ENCODE results near the gene TBCK. TPM values are rescaled to one million over a fixed set of nuclear protein-coding genes. Genes with fewer than 3 reads are reported as not detected.

The TBCK gene
- polyA plus RNA-seq, 1 experiment, result 36.3 TPM

DNA sequence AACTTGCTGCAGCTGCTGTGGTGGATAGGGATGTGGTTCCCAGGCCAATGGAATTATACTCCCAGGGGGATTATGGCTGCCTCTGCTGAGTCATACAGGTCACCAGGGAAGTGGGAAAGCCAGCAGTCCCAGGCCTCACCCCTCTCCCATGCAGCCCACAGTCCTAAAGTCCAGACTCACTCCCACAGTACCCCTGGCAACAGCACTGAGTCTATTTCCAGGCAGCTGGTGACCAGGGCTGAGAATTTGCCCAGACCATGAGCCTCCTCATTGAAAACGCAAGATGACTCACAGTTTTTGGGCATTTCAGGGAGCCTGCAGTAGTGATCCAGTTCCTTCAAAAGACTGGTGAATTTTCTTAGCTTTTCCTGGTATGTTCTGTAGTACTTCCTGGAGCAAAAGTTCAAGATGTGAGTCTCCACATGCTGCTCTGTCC is 283.1 kb downstream of the TBCK start:
- Histone ChIP-seq H3K4me3 (ENCODE audit: low read depth, low read length) (no peak overlapping the region), H3K36me3 (ENCODE audit: control insufficient read depth, insufficient read depth, low read length) (no peaks in the 10 kb centered on the region), H3K27me3 (ENCODE audit: control insufficient read depth, insufficient read depth, low read length) (no peaks in the 10 kb centered on the region)
- TF ChIP-seq CTCF (IDR thresholded peaks at IDR 0.05; ENCODE audit: insufficient read depth, low read depth, low read length), result no peak
- POLR2A ChIA-PET, result no interaction called here
- CTCF ChIA-PET, result no interaction called here
- DNase-seq (ENCODE audit: low read depth), result no peak

DNA sequence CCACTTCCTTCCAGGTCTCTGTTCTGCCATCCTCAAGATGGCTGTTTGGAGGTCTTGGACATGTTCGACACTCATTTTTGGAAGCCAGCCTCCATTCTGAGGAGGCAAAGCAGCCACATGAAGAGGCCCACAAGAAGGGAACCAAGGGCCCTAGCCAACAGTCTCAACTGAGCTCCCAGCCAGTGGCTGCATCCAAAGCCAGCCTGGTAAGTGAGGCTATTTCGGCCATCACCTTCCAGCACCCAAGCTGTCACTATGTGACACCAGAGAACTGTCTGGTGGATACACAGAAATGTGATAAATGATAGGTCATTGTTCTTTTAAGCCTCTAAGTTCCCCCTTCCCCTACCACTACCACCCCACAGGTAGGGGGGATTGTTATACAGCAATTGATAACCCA is 293.6 kb downstream of the TBCK start:
- POLR2A ChIA-PET, result no interaction called here
- Histone ChIP-seq H3K36me3 (ENCODE audit: control insufficient read depth, insufficient read depth, low read length) (no peaks in the 10 kb centered on the region), H3K4me3 (ENCODE audit: low read depth, low read length) (no peak overlapping the region), H3K27me3 (ENCODE audit: control insufficient read depth, insufficient read depth, low read length) (peaks cover 1% of the 10 kb centered on the region; the same call in 1 of the 2 replicates)
- no peak for DNase-seq (ENCODE audit: low read depth)
- CTCF ChIA-PET, result no interaction called here
- no peak for TF ChIP-seq CTCF (IDR thresholded peaks at IDR 0.05; ENCODE audit: insufficient read depth, low read depth, low read length)

DNA sequence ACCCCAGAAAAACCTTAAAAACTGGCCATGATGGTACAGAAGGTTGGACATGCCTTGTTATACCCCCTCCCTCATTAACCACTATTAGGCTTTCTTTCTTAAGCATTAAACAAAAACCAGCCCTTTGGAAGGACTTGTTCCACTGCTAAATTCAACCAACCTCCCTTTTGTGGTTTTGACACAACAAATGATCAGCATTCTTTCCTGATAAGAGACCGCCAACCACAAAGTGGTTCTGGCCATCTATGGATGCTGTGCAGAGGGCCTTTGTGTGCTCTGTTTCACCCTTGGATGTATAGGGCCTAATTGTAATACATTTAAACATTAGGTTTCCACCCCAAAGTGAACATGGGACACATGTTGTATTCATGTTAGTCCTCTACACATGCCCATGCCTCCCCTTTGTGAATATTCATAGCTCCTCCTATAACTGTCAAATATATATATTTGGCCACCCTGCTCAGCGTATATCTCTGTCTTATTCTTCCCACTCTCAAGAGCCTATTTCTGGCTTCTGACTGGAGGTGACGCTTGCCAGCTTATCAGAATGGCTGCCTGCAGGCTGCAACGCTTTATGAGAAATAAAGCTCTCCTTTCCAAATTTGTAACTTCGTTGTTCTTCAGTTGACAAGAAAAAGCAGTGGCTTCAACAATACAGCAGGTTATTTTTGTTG is 294.1 kb downstream of the TBCK start:
- no peak for DNase-seq (ENCODE audit: low read depth)
- no peak for TF ChIP-seq CTCF (IDR thresholded peaks at IDR 0.05; ENCODE audit: insufficient read depth, low read depth, low read length)
- CTCF ChIA-PET, result no interaction called here
- Histone ChIP-seq H3K27me3 (ENCODE audit: control insufficient read depth, insufficient read depth, low read length) (peaks cover 1% of the 10 kb centered on the region; the same call in 1 of the 2 replicates), H3K36me3 (ENCODE audit: control insufficient read depth, insufficient read depth, low read length) (no peaks in the 10 kb centered on the region), H3K4me3 (ENCODE audit: low read depth, low read length) (no peak overlapping the region)
- POLR2A ChIA-PET, result no interaction called here

GRCh38 chr4:106019771-106020170 is 296.2 kb downstream of the TBCK start:
- DNase-seq (ENCODE audit: low read depth), result peak; percentile 31
- H3K36me3 ChIP-seq (ENCODE audit: control insufficient read depth, insufficient read depth, low read length), result no peaks in the 10 kb centered on the region
- H3K4me3 ChIP-seq (ENCODE audit: low read depth, low read length), result no peak overlapping the region
- H3K27me3 ChIP-seq (ENCODE audit: control insufficient read depth, insufficient read depth, low read length), result peaks cover 1% of the 10 kb centered on the region; the same call in 1 of the 2 replicates
- ChIA-PET POLR2A (no interaction called here), CTCF (no interaction called here)
- TF ChIP-seq CTCF (IDR thresholded peaks at IDR 0.05; ENCODE audit: insufficient read depth, low read depth, low read length), result no peak

DNA sequence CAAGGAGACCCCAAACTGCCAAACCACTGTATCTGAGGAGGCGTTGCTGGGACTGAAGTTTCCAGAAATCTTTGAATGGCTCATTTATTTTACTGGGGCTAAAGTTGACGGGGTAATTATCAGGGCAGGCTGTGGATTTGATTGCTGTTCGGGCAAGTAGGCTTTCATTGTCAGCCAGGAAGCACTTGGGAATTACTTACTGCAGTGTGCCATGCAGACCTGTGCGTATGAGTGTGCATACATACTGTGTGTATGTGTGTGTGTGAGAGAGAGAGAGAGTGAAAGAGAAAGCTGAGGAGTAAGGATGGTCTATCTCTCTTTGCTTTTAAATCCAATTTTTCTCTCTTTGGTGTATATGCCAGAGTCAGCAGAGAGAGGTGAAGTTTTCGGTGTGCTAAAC is 298.0 kb downstream of the TBCK start:
- ChIA-PET CTCF (no interaction called here), POLR2A (no interaction called here)
- TF ChIP-seq CTCF (IDR thresholded peaks at IDR 0.05; ENCODE audit: insufficient read depth, low read depth, low read length), result no peak

More for the DNA sequence above, 298.0 kb downstream of the TBCK start:
- Histone ChIP-seq H3K27me3 (ENCODE audit: control insufficient read depth, insufficient read depth, low read length) (peaks cover 1% of the 10 kb centered on the region; the same call in 1 of the 2 replicates), H3K4me3 (ENCODE audit: low read depth, low read length) (no peak overlapping the region), H3K36me3 (ENCODE audit: control insufficient read depth, insufficient read depth, low read length) (no peaks in the 10 kb centered on the region)
- no peak for DNase-seq (ENCODE audit: low read depth)

Measured in BJ (cell line).